H7 (cell line): ENCODE data around the gene ATP5IF1. TPM values are rescaled to one million over a fixed set of nuclear protein-coding genes. Genes with fewer than 3 reads are reported as not detected.

ENCODE experiments used
- DNase-seq: peaks from one replicate; pipeline ENCODE4 v3.0.0; 2012
- H3K27me3 ChIP-seq: 2 replicates; pipeline ENCODE4 v1.6.0; 2011; ENCODE audit warnings: mild to moderate bottlenecking, low read length; ENCODE audit not compliant: control insufficient read depth, insufficient read depth
- H3K36me3 ChIP-seq: replicated peaks from 2 replicates; pipeline ENCODE4 v1.5.1; 2011; ENCODE audit warnings: low read length; ENCODE audit not compliant: control insufficient read depth, insufficient read depth
- H3K4me3 ChIP-seq: 2 replicates; pipeline ENCODE4 v1.5.1; 2011; ENCODE audit warnings: low read depth, mild to moderate bottlenecking, control low read depth, low read length, moderate library complexity; ENCODE audit not compliant: insufficient read depth
- total RNA-seq: library from RNA; depleted of rRNA; stranded (reverse); fragments of >200 nt; shearing (Covaris generic); gene quantifications from 2 replicates; pipeline ENCODE4 v1.2.3, GENCODE V29; 2014

Gene ATP5IF1
- total RNA-seq, 1 experiment from 2014 or later: 211 TPM

DNA sequence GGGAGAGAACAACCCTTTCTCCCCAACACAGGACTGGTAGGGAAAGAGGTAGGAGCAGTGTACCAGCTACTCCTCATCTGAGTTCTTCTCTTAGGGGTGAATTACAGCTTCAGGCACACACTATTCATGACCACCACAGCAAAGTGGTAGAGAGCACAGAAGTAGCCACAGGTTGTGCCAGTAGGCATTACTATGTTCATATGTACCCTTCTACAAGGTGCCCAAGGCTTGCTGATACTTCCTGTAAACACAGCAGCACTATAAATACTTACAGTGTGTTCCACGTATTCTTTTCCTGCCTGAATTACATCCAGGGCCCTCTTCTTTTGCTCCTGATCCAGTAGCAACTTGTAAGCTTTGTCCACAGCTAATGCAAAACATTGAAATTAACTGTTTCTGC is 26.2 kb upstream of the ATP5IF1 start:
- Histone ChIP-seq H3K36me3 (peaks cover 3% of the 10 kb centered on the region), H3K4me3 (no peak overlapping the region), H3K27me3 (no peaks in the 10 kb centered on the region)
- no peak for DNase-seq

DNA sequence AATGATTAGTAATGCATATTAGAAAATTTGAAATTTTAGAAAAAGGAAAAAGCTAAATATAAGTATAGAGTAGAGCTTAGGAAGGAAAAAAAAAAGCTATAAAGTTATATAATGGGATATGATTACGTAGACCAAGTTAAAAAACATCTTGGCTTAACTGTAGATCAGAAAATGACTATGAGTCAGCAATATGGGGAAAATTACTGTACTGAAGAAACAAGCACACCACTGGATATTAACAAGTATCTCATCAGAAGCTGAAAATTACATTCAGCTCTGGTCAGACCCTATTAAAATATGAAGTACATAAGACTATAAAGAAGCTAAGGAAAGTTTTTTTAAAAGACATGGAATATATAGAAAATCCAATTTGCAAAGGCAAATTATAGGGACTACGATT is 22.6 kb upstream of the ATP5IF1 start:
- Histone ChIP-seq H3K36me3 (peaks cover 1% of the 10 kb centered on the region; the same call in 1 of the 2 replicates), H3K27me3 (no peaks in the 10 kb centered on the region), H3K4me3 (no peak overlapping the region)
- no peak for DNase-seq

DNA sequence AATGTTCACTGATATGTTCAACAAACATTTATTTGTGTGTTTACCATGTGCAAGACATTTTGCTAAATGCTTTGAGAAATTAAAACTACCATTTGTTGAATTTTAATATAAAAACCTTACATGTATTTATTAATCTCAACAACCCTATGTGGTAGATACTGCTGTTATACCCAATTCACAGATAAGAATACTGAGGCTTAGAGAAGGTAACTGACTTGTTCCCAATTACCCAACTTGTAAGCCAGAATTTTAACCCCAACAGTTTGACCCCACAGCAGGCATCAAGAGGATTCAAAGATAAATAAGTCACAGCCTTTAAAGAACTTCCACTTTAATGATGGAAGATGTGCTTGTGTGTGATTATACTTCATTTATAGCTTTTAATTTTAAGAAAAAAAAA is 6.8 kb upstream of the ATP5IF1 start:
- no peaks in the 10 kb centered on the region for H3K27me3 ChIP-seq
- H3K4me3 ChIP-seq: no peak overlapping the region
- H3K36me3 ChIP-seq: peaks cover 19% of the 10 kb centered on the region
- DNase-seq: no peak

DNA sequence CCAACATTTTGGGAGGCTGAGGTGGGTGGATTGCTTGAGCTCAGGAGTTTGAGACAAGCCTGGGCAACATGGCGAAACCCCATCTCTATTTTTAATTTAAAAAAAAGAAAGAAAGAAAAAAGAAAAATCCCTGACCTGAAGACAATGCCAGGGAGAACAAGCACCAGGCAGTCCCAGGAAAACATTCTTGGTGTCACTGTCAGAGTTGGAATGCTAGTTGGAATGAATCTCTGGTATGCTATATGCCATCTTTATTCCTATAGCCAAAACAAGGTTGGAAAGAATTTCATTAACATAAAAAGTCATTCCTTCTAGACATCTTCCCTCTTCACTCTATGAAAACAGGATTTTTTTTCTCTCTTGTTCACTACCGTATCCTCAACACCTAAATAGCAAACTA is 5.9 kb upstream of the ATP5IF1 start:
- H3K4me3 ChIP-seq: no peak overlapping the region
- DNase-seq: no peak
- peaks cover 17% of the 10 kb centered on the region for H3K36me3 ChIP-seq
- no peaks in the 10 kb centered on the region for H3K27me3 ChIP-seq

DNA sequence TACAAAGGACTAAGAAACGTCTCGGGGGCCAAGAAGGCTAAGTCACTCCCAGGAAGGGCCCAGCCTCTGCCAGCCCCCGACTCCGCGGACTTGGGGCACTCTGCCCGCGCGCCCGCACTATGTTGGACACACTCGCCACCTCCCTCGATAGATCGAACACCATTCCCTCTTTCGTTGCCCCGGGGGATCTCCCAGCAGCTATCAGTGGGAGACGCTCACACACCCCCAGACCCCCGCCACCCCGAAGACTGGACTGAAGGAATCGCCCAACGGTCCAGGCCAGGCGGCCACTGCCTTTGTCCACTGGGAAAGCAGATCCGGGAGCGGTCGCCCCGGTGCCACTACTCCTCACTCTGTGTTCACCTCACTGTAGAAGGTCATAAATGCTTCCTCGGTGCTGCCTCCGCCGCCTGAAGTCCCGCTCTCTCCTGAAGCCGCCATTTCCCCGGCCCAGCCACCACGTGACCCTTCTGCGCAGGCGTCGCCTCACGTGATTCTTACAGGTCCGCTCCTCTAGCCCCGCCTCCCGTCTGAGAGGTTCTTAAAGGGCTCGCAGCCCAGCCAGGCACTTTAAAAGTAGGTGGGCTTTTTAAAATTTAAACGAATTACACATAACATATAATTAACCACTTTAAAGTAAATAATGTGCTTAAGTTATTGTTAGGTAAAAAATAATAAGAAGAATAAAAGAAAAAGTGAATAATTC is 3.2 kb upstream of the ATP5IF1 start, which contains the start of gene DNAJC8:
TSS of gene DNAJC8 (minus strand) at position 472 of the 706 bp plus-strand sequence. CDS start at position 441, 31 bp downstream.
- peak; percentile 94 for DNase-seq
- H3K4me3 ChIP-seq: peak within 1 kb of the TSS; percentile 100
- H3K27me3 ChIP-seq: no peaks in the 10 kb centered on the region
- H3K36me3 ChIP-seq: peaks cover 5% of the 10 kb centered on the region

DNA sequence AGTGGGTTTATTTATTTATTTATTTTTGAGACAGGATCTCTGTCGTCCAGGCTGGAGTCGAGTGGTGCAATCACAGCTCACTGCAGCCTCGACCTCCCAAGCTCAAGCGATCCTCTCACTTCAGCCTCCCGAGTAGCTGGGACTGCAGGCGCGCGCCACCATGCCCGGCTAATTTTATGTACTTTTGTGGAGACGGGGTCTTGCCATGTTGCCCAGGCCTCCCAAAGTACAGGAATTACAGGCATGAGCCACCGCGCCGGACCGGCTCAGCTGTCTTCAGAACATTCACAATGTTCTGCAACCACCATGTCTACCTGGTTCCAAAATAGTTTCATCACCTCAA is 2.7 kb upstream of the ATP5IF1 start:
- no peak for DNase-seq
- H3K4me3 ChIP-seq: no peak overlapping the region
- peaks cover 4% of the 10 kb centered on the region for H3K36me3 ChIP-seq
- H3K27me3 ChIP-seq: no peaks in the 10 kb centered on the region

DNA sequence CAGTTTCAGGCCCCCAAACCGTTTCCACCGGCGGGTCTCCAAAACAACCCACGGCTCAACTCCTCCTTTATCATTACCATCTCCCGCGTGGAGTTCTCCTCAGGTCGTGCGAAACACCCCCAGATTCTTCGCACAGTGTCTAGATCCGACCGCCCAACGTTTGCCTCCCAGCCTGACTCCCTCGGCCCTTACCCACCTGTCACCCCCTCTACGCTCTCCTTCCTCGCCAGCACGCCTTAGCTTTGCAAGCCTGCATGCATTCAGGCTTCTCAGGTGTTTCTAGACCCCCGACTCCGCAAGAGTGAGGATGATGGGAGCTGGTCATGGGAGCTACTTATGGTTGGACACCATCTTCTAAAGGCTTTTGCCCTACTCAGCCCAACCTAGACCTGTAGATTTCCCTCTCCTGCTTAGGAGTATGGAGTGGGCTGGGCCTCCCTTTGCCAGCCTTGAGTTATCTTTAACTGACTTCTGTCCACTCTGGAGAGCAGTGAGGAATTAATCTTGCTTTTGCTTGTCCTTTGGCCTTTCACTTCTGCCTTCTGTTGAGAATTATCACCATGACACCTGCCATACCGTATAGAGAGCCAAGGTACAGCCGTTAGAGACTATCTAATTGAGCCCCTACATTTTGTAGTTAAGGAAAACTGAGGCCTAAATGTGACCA is 865 bp downstream of the ATP5IF1 start:
- no peaks in the 10 kb centered on the region; the same call in 1 of the 2 replicates for H3K36me3 ChIP-seq
- DNase-seq: peak; percentile 33
- peak overlapping the region; percentile 99 for H3K4me3 ChIP-seq
- H3K27me3 ChIP-seq: no peaks in the 10 kb centered on the region

DNA sequence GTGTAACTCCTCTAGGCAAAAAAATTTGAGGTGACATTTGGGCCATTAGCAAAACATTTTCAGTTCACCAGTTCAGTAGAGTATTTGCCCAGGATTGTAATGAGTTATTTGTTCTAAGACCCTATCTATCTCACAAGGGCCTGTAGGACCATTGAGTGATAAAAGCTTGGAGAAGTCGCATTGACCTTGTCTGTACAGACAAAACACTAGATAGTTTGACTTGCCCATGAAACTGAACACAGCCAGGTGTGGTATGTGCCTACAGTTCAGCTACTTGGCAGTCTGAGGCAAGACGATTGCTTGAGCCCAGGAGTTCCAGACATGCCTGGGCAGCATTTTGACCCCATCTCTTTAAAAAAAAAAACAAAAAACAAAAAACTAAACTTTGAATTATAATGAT is 3.1 kb downstream of the ATP5IF1 start:
- no peak for DNase-seq
- H3K4me3 ChIP-seq: no peak overlapping the region

DNA sequence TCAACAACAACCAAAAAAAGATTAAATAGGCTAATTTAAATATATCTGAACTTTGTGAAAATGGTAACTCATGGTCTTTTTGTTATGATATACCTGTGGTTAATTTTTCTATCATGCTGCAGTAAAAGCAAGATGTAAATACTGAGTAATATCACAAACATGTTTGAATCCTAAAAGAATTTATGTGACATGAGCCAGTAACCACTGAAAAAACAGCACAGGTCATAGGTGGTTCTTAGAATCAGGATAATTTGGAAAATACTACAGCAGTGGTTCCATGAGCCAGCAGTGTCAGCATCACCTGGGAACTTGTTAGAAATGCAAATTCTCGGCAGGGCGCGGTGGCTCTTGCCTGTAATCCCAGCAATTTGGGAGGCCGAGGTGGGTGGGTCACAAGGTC is 4.1 kb downstream of the ATP5IF1 start:
- Histone ChIP-seq H3K4me3 (no peak overlapping the region), H3K27me3 (no peaks in the 10 kb centered on the region), H3K36me3 (peaks cover 1% of the 10 kb centered on the region)
- no peak for DNase-seq

More for the DNA sequence above, 3.1 kb downstream of the ATP5IF1 start:
- peaks cover 1% of the 10 kb centered on the region for H3K36me3 ChIP-seq
- H3K27me3 ChIP-seq: no peaks in the 10 kb centered on the region

DNA sequence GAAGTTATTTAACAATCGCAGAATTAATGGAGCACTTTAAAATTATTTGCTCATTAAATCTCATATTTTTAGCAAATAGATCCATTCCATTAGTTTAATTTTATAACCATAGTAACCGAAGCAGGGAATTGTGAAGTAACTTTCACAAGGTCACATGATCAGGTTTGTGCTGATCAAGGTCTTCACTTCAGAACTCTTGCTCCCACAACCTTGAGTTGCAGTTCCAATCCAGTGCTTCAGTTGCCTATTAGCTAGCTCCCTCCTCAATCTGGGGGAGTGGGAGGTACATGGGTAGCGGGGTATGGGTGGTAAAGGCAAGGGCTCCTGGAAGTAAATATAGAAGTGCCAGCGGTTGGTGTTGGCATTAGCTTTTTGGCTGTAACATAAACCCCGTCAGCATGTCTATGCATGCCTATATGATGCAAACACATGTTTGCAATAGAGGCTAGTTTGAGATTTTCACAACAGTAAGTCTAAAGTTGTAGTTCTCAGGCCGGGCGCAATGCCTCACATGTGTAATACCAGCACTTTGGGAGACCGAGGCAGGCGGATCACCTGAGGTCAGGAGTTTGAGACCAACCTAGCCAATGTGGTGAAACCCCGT is 5.8 kb downstream of the ATP5IF1 start:
- H3K4me3 ChIP-seq: no peak overlapping the region
- peaks cover 1% of the 10 kb centered on the region for H3K36me3 ChIP-seq
- DNase-seq: no peak
- no peaks in the 10 kb centered on the region for H3K27me3 ChIP-seq

DNA sequence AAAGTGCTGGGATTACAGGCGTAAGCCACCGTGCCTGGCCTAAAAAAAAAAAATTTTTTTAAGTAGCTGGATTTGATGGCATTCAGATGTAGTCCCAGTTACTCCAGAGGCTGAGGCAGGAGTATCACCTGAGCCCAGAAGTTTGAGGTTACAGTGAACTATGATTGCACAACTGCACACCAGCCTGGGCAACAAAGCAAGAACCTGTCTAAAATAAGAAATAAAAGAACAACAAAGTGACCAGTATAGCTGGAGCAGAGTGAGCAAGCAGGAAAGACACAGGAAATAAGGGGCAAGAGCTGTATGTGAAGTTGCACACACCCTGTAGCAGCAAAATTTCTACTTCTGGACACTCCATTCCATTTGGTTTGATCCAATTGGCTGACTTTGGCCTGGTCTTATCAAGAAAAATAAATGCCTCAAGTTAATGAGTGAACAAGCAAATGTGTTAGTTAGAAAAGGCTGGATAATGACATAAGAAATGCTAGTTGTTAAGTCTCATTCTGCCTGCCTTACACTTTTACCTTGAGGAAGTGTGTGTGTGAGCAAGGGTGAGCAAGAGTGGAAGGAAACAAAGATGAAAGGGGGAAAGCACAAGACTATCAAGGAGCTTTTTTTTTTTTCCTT is 7.9 kb downstream of the ATP5IF1 start:
- H3K27me3 ChIP-seq: no peaks in the 10 kb centered on the region
- no peak overlapping the region for H3K4me3 ChIP-seq
- no peak for DNase-seq
- peaks cover 1% of the 10 kb centered on the region for H3K36me3 ChIP-seq

DNA sequence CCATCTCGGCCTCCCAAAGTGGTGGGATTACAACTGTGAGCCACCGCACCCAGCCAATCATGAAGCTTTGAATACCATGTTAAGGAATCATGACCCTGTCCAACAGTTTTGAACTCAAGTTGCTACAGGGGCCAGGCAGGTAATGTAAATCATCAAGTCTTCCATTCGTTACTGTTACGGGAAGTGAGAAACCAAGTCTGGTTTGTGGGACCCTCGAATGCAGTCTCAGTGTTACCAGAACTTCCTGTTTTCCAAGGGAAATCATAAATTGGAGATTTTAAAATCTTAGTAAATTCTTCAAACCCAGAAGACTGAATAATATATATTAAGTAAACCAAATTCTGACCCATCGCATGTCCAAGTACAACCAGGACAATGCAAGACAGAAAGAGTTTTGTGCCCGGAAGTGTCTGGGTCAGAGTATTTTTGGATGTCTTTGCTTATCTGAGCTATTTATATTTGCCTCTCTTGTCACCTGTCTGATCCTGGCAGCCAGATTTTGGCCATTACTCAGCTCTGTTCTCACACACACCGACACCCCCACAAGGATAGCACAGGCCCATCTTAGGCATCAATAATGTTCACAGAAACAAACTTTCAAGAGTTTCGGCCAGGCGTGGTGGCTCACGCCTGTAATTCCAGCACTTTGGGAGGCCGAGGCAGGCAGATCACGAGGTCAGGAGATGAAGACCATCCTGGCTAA is 8.8 kb downstream of the ATP5IF1 start:
- Histone ChIP-seq H3K36me3 (peaks cover 1% of the 10 kb centered on the region), H3K27me3 (no peaks in the 10 kb centered on the region), H3K4me3 (no peak overlapping the region)
- DNase-seq: no peak

DNA sequence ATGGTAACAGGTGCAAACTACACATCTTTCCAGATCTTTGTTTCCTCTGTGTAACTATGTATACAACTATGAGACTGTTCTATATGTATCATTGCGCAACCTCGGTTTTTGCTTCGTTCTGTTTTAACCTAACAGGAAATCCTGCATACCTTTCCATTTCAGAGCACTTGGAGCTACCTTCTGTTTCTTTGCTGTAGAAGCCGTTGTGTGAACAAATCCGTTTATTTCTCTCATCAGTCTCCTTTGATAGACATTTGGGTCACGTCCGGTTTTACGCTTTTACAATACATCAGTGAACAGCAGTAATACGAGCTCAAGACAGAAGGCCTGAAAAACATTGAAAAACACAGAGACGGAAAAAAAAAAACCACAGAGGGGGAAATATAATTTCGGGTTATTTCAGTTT is 10.5 kb downstream of the ATP5IF1 start:
- no peak for DNase-seq
- H3K4me3 ChIP-seq: peak overlapping the region; percentile 50

DNA sequence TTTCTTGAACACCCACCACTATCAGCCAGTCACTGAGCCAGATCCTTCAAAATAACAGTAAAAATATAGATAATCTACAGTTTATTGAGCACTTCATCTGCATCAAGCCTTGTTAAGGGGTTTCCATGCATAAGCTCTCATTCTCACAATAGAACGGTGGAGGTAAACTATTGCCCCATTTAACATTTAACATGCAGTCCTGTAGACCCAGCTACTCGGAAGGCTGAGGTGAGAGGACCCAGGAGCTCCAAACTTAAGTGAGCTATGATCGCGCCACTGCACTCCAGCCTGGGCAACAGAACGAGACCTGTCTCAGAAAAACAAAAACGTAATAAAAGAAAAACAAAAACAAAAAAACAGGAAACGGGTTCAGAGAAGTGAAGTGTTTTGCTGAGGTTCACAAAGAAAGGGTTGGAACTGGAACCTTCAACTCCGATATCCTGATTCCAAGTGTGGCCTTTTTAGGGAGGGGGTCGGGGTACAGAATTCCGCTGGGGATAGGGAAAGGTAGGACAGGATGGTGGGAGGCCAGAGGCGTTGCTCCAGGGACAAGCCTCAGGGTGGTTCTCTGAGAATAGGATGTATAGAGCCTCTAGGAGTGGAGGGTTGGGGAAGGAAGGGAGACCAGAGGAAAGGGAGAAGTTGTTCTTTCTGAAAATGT is 11.8 kb downstream of the ATP5IF1 start:
- H3K36me3 ChIP-seq: peaks cover 1% of the 10 kb centered on the region
- peak overlapping the region; percentile 14 for H3K4me3 ChIP-seq
- no peaks in the 10 kb centered on the region for H3K27me3 ChIP-seq
- no peak for DNase-seq

More for the DNA sequence above, 10.5 kb downstream of the ATP5IF1 start:
- H3K36me3 ChIP-seq: peaks cover 1% of the 10 kb centered on the region
- H3K27me3 ChIP-seq: no peaks in the 10 kb centered on the region
